A549 (cell line): ENCODE results near the gene RNF39. TPM values are rescaled to one million over a fixed set of nuclear protein-coding genes. Genes with fewer than 3 reads are reported as not detected.

Experiments used
- ATAC-seq, 2 experiments: fragments of 200-7000 bp in 1 of 2; fragments of >200 bp in 1 of 2; cut with Nextera tagmentation in 1 of 2; cut with Tn5 transposase in 1 of 2; 3 replicates each; pipeline versions ENCODE4 v1.8.0 to v1.9.1; 2018 to 2020; ENCODE audit warnings: mild to moderate bottlenecking in 1 of 2, moderate library complexity in 1 of 2
- CTCF ChIA-PET: fragments of 300-600 bp; sonication (Branson Sonifier 250); formaldehyde crosslinking; extraction: SDS; loops from one replicate; lab custom pipeline; 2021; ENCODE audit warnings: antibody characterized with exemption, inconsistent platforms; lab: Yijun Ruan, JAX
- POLR2A ChIA-PET: fragments of 350-600 bp; formaldehyde crosslinking; extraction: SDS; loops from one replicate; lab custom pipeline; 2021; ENCODE audit warnings: antibody characterized with exemption, inconsistent platforms; lab: Yijun Ruan, JAX
- DNase-seq, 2 experiments: peaks; one replicate each; pipeline versions ENCODE4 v3.0.0 to v3.0.0-alpha.2; 2011 to 2016; ENCODE audit warnings: low read depth in 1 of 2, low spot score in 1 of 2
- FAIRE-seq: peaks from 2 replicates; lab custom pipeline; 2011; peaks lifted over from hg19 to GRCh38; lab: Jason Lieb, UNC
- H3K27ac ChIP-seq, 2 experiments: fragments of >200 bp; sonication (Bioruptor Twin); formaldehyde crosslinking; 3 replicates each; pipeline ENCODE4 v1.5.1; 2016 to 2017
- H3K4me1 ChIP-seq: fragments of >200 bp; sonication (Bioruptor Twin); formaldehyde crosslinking; 3 replicates; pipeline ENCODE4 v1.6.1; 2016
- H3K4me2 ChIP-seq: fragments of >200 bp; sonication (Bioruptor Twin); formaldehyde crosslinking; 3 replicates; pipeline ENCODE4 v1.6.1; 2016
- H3K4me3 ChIP-seq: fragments of >200 bp; sonication (Bioruptor Twin); formaldehyde crosslinking; 3 replicates; pipeline ENCODE4 v1.5.1; 2016
- H3K9me3 ChIP-seq: fragments of >200 bp; sonication (Bioruptor Twin); formaldehyde crosslinking; 3 replicates; pipeline ENCODE4 v1.6.1; 2016
- BCL3 ChIP-seq: fragments of >200 bp; sonication (Bioruptor Twin); formaldehyde crosslinking; IDR thresholded peaks from 3 replicates; pipeline ENCODE4 v1.6.1; 2016
- BHLHE40 ChIP-seq: IDR thresholded peaks from 2 replicates; pipeline ENCODE4 v1.6.1; 2012; ENCODE audit warnings: low read depth, low read length, inconsistent platforms
- CBX2 ChIP-seq: fragments of 200-600 bp; sonication (generic); IDR thresholded peaks from 2 replicates; pipeline ENCODE4 v1.6.1; 2016; ENCODE audit warnings: low read depth, mild to moderate bottlenecking, borderline replicate concordance
- CBX8 ChIP-seq: fragments of 200-600 bp; sonication (generic); IDR thresholded peaks from 2 replicates; pipeline ENCODE4 v1.6.1; 2016
- CEBPB ChIP-seq, 2 experiments: fragments of >200 bp in 1 of 2; sonication (Bioruptor Twin) in 1 of 2; formaldehyde crosslinking in 1 of 2; IDR thresholded peaks; 2 replicates each; pipeline ENCODE4 v1.6.1; 2012 to 2016
- CHD2 ChIP-seq: fragments of 150-350 bp; IDR thresholded peaks from 2 replicates; pipeline ENCODE4 v1.6.1; 2014; ENCODE audit warnings: low read length; ENCODE audit not compliant: partially characterized antibody
- CHD4 ChIP-seq: fragments of 200-600 bp; sonication (generic); IDR thresholded peaks from 2 replicates; pipeline ENCODE4 v1.6.1; 2016; ENCODE audit warnings: antibody characterized with exemption, mild to moderate bottlenecking, borderline replicate concordance
- E2F6 ChIP-seq: IDR thresholded peaks from 2 replicates; pipeline ENCODE4 v1.6.1; 2012; ENCODE audit warnings: low read depth, borderline replicate concordance
- EHF ChIP-seq: fragments of 250-450 bp; sonication (Bioruptor Pico); IDR thresholded peaks from 2 replicates; pipeline ENCODE4 v1.5.0; 2020; ENCODE audit warnings: mild to moderate bottlenecking
- EHMT2 ChIP-seq: fragments of 200-600 bp; sonication (generic); IDR thresholded peaks from 2 replicates; pipeline ENCODE4 v1.6.1; 2016; ENCODE audit warnings: antibody characterized with exemption, low read depth, mild to moderate bottlenecking, moderate library complexity
- ELK1 ChIP-seq: fragments of 150-350 bp; IDR thresholded peaks from 2 replicates; pipeline ENCODE4 v1.6.1; 2014; ENCODE audit warnings: low read depth, mild to moderate bottlenecking, low read length
- EP300 ChIP-seq, 2 experiments: fragments of >200 bp; sonication (Bioruptor Twin); formaldehyde crosslinking; IDR thresholded peaks; 2 replicates in 1 of 2; 3 replicates in 1 of 2; pipeline ENCODE4 v1.6.1; 2016 to 2017
- ESRRA ChIP-seq: fragments of 150-350 bp; IDR thresholded peaks from 2 replicates; pipeline ENCODE4 v1.6.1; 2014; ENCODE audit warnings: mild to moderate bottlenecking, low read length, borderline replicate concordance
- FOXS1 ChIP-seq: fragments of 250-450 bp; sonication (Bioruptor Pico); IDR thresholded peaks from 2 replicates; pipeline ENCODE4 v1.5.0; 2020; ENCODE audit warnings: mild to moderate bottlenecking, moderate library complexity
- HDAC2 ChIP-seq: fragments of 200-600 bp; sonication (generic); IDR thresholded peaks from 2 replicates; pipeline ENCODE4 v1.6.1; 2016
- HOXA7 ChIP-seq: fragments of 250-450 bp; sonication (Bioruptor Pico); IDR thresholded peaks from 2 replicates; pipeline ENCODE4 v1.5.0; 2020; ENCODE audit warnings: mild to moderate bottlenecking, moderate library complexity
- HOXB5 ChIP-seq: fragments of 250-450 bp; sonication (Bioruptor Pico); IDR thresholded peaks from 2 replicates; pipeline ENCODE4 v1.5.0; 2020; ENCODE audit warnings: mild to moderate bottlenecking, moderate library complexity
- MAFK ChIP-seq: fragments of 450-650 bp; IDR thresholded peaks from 2 replicates; pipeline ENCODE4 v1.6.1; 2014; ENCODE audit not compliant: partially characterized antibody
- MYC ChIP-seq: IDR thresholded peaks from 2 replicates; pipeline ENCODE4 v1.6.1; 2012; ENCODE audit warnings: mild to moderate bottlenecking, inconsistent platforms, low read length, improper control_type of control experiment, borderline replicate concordance
- NFE2L2 ChIP-seq: fragments of 150-350 bp; conservative IDR thresholded peaks from 2 replicates; pipeline ENCODE4 v1.6.1; 2014; ENCODE audit warnings: low read length
- PHF8 ChIP-seq: fragments of 200-600 bp; sonication (generic); IDR thresholded peaks from 2 replicates; pipeline ENCODE4 v1.6.1; 2016; ENCODE audit warnings: low read depth, mild to moderate bottlenecking, antibody characterized with exemption, moderate library complexity, borderline replicate concordance
- POLR2A ChIP-seq: IDR thresholded peaks from 2 replicates; pipeline ENCODE4 v1.6.1; 2012; ENCODE audit warnings: mild to moderate bottlenecking, low read length
- POLR2AphosphoS2 ChIP-seq: conservative IDR thresholded peaks from 2 replicates; pipeline ENCODE4 v1.6.1; 2012; ENCODE audit warnings: low read length, improper control_type of control experiment, inconsistent platforms
- RCOR1 ChIP-seq: fragments of 150-350 bp; IDR thresholded peaks from 2 replicates; pipeline ENCODE4 v1.6.1; 2014; ENCODE audit warnings: antibody characterized with exemption, low read length, low read depth
- RFX5 ChIP-seq: fragments of 450-650 bp; IDR thresholded peaks from 2 replicates; pipeline ENCODE4 v1.7.1; 2014; ENCODE audit warnings: antibody characterized with exemption, mild to moderate bottlenecking, moderate library complexity
- RNF2 ChIP-seq: fragments of 200-600 bp; sonication (generic); IDR thresholded peaks from 2 replicates; pipeline ENCODE4 v1.6.1; 2016; ENCODE audit warnings: low read depth, mild to moderate bottlenecking, antibody characterized with exemption, moderate library complexity, borderline replicate concordance
- SMC3 ChIP-seq: fragments of >200 bp; sonication (Bioruptor Twin); formaldehyde crosslinking; IDR thresholded peaks from 3 replicates; pipeline ENCODE4 v1.6.1; 2018; ENCODE audit warnings: inconsistent platforms
- ZFP36 ChIP-seq: fragments of 450-650 bp; IDR thresholded peaks from 2 replicates; pipeline ENCODE4 v1.6.1; 2014; ENCODE audit warnings: borderline replicate concordance; ENCODE audit not compliant: partially characterized antibody
- ZNF302 ChIP-seq: fragments of 250-450 bp; sonication (Bioruptor Pico); IDR thresholded peaks from 2 replicates; pipeline ENCODE4 v1.9.0; 2021; ENCODE audit warnings: inconsistent platforms, mild to moderate bottlenecking, moderate library complexity
- WGBS: methylation state at CpG from one replicate; pipeline ENCODE4 v1.1.6; 2017; ENCODE audit errors: missing lambda C conversion rate; 5-methylcytosine and 5-hydroxymethylcytosine counted together
- polyA plus RNA-seq, 4 experiments: library from polyadenylated mRNA; depleted of rRNA in 3 of 4; stranded (reverse); fragments of >200 nt; fragmentation: RNase III in 1 of 4; extraction: RNeasy Plus Mini Kit Qiagen cat#74134 plus additional on column Dnase treatment in 1 of 4; gene quantifications; 2 replicates in 3 of 4; 3 replicates in 1 of 4; pipeline ENCODE4 v1.2.3, GENCODE V29; 2011 to 2017
- TF ChIP-seq, protein P1 (sequence below): IDR thresholded peaks from 2 replicates; pipeline ENCODE4 v1.6.1; 2012
- TF ChIP-seq, protein P2 (sequence below): IDR thresholded peaks from 2 replicates; pipeline ENCODE4 v1.6.1; 2012

RNF39 gene
- polyA plus RNA-seq, 2 of the 4 experiments (the other 2 are of a cell fraction), result not detected

- WGBS, result 14% methylated on average over 21 of the region's 51 CpGs
- Histone ChIP-seq H3K4me1 (peaks cover 15% of the 10 kb centered on the region), H3K4me2 (peak overlapping the region; percentile 79), H3K4me3 (peak overlapping the region; percentile 42), H3K27ac (peak overlapping the region; percentile 62 to 76), H3K9me3 (no peaks in the 10 kb centered on the region)
- ChIA-PET CTCF (interaction anchor here (0.7 to 16.7 kb wide), 15 partner anchors 10 to 117 kb away, joined by 3 to 353 read pairs (median 4); partner anchors contain the start of genes TRIM31 and TRIM40), POLR2A (interaction anchor here (0.9 to 1.6 kb wide), 6 partner anchors 14 to 113 kb away, joined by 3 to 10 read pairs (median 4); partner anchors contain the start of genes POLR1H and PPP1R11)
- peak; percentile 81 to 83 for DNase-seq
- no peak for FAIRE-seq
- TF ChIP-seq HOXB5 (CRISPR knock-in tag) (no peak), NFE2L2 (no peak), HDAC2 (no peak), CHD2 (no peak), MAFK (no peak), EP300 (IDR thresholded peaks at IDR 0.05) (no peak), EHMT2 (no peak), MYC (no peak), RNF2 (no peak), FOXS1 (CRISPR knock-in tag) (no peak), HOXA7 (no peak), SMC3 (0 out of 3 replicates have a peak, but pooled peaks have one; percentile 17), RCOR1 (no peak), ZFP36 (no peak), ZNF302 (no peak), PHF8 (peak; percentile 54; the same call in 1 of the 2 replicates), BCL3 (no peak), POLR2A (peak; percentile 86), CBX8 (no peak), CHD4 (no peak), EHF (no peak), ESRRA (no peak), CEBPB (IDR thresholded peaks at IDR 0.05) (no peak), ELK1 (no peak), CBX2 (no peak), POLR2AphosphoS2 (no peak), RFX5 (no peak), BHLHE40 (no peak), E2F6 (no peak)
- TF ChIP-seq, protein P1, sequence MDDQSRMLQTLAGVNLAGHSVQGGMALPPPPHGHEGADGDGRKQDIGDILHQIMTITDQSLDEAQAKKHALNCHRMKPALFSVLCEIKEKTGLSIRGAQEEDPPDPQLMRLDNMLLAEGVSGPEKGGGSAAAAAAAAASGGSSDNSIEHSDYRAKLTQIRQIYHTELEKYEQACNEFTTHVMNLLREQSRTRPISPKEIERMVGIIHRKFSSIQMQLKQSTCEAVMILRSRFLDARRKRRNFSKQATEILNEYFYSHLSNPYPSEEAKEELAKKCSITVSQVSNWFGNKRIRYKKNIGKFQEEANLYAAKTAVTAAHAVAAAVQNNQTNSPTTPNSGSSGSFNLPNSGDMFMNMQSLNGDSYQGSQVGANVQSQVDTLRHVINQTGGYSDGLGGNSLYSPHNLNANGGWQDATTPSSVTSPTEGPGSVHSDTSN, result no peak
- TF ChIP-seq, protein P2, sequence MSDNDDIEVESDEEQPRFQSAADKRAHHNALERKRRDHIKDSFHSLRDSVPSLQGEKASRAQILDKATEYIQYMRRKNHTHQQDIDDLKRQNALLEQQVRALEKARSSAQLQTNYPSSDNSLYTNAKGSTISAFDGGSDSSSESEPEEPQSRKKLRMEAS, result peak; percentile 41
- peak; percentile 90 to 96 for ATAC-seq
These were observed 26.2 kb upstream of the RNF39 start for GRCh38 chr6:30101444-30102413.
